Adrenal gland (tissue), 5 donors: ENCODE results near the gene CDH18.

ENCODE experiments used
- CTCF ChIP-seq, 6 experiments: fragments of 450-650 bp in 4 of 6; fragments of 200-600 bp in 2 of 6; sonication (generic) in 1 of 6; IDR thresholded peaks; 1 replicate in 5 of 6; 2 replicates in 1 of 6; pipeline versions ENCODE4 v1.5.1 to v1.8.0; 2016 to 2021; ENCODE audit warnings: antibody characterized with exemption in 6 of 6, mild to moderate bottlenecking in 2 of 6, moderate library complexity in 1 of 6
- POLR2A ChIP-seq, 2 donors: fragments of 450-650 bp; IDR thresholded peaks; one replicate each; pipeline ENCODE4 v1.6.1; 2017; ENCODE audit warnings: antibody characterized with exemption in 2 of 2, mild to moderate bottlenecking in 2 of 2, moderate library complexity in 1 of 2
- donor health status: DM: no; HTN: no; CAD: no.

- TF ChIP-seq CTCF (IDR thresholded peaks at IDR 0.05), result no peak
- no peak for TF ChIP-seq POLR2A (IDR thresholded peaks at IDR 0.05)
Observed at GRCh38 chr5:20017021-20017420, 29.0 kb upstream of the CDH18 start.
